ENCODE data around the gene MOB2.

The MOB2 gene

DNA sequence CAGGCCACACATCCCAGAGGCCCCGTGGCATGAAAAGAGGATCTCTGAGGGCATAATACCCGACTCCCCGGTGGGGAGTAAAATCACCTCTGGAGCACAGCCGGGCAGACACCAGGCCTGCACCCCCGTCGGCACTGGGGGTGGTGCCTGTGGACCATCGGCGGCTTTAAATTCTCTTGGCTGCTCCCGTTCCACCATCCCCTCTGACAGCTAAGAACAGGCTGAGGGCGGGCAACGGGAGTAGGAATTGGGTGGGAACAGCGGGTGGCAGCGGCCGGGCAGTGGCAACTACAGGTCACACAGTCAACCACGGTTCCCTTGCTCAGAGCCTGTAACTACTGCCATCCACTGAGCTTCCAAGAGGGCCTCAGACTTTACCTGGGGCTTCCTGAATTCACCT, 40.2 kb upstream of the MOB2 start:
- Histone ChIP-seq H3K9me3 (no peaks in the 10 kb centered on the region), H3K27me3 (no peaks in the 10 kb centered on the region), H3K36me3 (no peaks in the 10 kb centered on the region), H3K4me1 (0 out of 2 replicates have a peak, but pooled peaks cover 2% of the 10 kb centered on the region), H3K4me3 (ENCODE audit: low read depth, low read length) (no peak overlapping the region)
- DNase-seq, result no peak
- TF ChIP-seq CTCF (IDR thresholded peaks at IDR 0.05; ENCODE audit: low read depth, low read length), result no peak

DNA sequence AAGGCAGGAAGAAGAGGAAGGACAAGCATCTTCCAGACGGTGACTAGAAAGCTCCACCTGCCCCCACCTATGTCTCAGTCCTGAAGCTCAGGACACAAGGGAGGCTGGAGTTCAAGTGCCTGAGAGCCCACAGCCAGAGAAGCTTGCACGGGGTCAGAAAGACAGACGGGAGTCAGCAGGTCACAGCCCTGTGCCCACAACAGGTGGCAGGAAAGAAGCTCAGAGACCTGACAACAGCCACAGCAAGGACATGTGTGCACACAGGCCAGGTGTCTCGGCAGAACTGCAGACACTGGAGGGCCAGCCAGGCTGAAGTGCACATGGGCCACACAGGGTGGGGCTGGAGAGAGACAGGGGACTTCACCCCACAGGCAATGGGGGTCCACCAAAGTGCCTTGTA, 37.2 kb upstream of the MOB2 start:
- TF ChIP-seq CTCF (IDR thresholded peaks at IDR 0.05; ENCODE audit: low read depth, low read length), result no peak

DNA sequence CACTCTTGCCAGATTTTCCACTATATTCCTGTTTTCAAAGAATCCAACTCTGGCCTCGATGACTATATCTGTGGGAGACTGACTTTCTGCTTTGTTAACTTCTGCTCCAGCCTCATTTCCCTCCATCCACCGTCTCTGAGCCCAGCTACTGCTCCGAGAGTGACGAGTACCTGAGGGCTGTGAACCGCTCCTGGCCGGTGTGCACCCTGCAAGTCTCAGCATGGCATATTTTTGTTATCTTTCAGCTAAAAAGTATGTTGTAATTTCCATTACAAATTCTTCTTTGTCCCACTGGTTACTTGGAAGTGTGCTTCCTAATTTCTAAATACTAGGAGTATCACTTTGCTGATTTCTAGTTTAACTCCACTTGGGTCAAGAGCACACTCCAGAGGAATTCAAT, 36.5 kb upstream of the MOB2 start:
- Histone ChIP-seq H3K36me3 (no peaks in the 10 kb centered on the region), H3K4me1 (no peaks in the 10 kb centered on the region), H3K4me3 (ENCODE audit: low read depth, low read length) (no peak overlapping the region), H3K27me3 (no peaks in the 10 kb centered on the region), H3K9me3 (no peaks in the 10 kb centered on the region)
- DNase-seq, result no peak
- TF ChIP-seq CTCF (IDR thresholded peaks at IDR 0.05; ENCODE audit: low read depth, low read length), result no peak

More for the DNA sequence above, 37.2 kb upstream of the MOB2 start:
- Histone ChIP-seq H3K9me3 (no peaks in the 10 kb centered on the region), H3K36me3 (no peaks in the 10 kb centered on the region), H3K27me3 (no peaks in the 10 kb centered on the region), H3K4me1 (no peaks in the 10 kb centered on the region), H3K4me3 (ENCODE audit: low read depth, low read length) (no peak overlapping the region)
- DNase-seq, result no peak

- TF ChIP-seq CTCF (IDR thresholded peaks at IDR 0.05; ENCODE audit: low read depth, low read length), result no peak
- H3K27me3 ChIP-seq, result no peaks in the 10 kb centered on the region
- no peaks in the 10 kb centered on the region for H3K36me3 ChIP-seq
- DNase-seq, result no peak
- no peak overlapping the region for H3K4me3 ChIP-seq (ENCODE audit: low read depth, low read length)
- H3K9me3 ChIP-seq, result no peaks in the 10 kb centered on the region
- no peaks in the 10 kb centered on the region for H3K4me1 ChIP-seq
These were observed 35.5 kb upstream of the MOB2 start for GRCh38 chr11:1522081-1522424.

DNA sequence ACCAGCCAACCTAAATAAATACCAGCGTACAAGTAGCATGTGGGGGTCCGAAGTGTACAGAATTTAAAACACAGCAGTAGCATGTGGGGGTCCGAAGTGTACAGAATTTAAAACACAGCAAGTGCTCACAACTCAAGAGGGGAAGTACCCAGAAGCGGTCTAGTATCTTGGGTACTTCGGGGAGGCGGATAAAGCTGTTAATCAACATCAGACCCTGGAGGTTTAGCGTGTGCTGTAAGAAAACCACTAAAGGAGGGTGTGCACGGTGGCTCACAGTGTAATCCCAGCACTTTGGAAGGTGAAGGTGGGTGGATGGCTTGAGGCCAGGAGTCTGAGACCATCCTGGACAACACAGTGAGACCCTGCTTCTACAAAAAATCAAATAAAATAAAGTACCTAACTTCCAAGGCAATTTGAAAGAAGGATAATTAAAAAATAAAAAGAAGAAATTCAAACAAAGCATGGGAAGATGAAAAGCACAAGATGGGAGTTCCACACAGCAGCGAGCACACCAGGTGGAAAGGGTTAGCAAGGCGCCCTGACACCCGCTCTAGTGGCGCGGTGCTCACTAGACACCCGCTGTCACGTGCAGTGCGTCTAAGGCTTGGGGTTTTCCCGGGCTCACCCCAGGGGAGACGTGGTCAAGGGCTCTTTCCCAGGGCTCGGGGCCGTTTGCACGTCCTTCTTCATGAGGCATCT, 35.0 kb upstream of the MOB2 start:
- no peak for TF ChIP-seq CTCF (IDR thresholded peaks at IDR 0.05; ENCODE audit: low read depth, low read length)

DNA sequence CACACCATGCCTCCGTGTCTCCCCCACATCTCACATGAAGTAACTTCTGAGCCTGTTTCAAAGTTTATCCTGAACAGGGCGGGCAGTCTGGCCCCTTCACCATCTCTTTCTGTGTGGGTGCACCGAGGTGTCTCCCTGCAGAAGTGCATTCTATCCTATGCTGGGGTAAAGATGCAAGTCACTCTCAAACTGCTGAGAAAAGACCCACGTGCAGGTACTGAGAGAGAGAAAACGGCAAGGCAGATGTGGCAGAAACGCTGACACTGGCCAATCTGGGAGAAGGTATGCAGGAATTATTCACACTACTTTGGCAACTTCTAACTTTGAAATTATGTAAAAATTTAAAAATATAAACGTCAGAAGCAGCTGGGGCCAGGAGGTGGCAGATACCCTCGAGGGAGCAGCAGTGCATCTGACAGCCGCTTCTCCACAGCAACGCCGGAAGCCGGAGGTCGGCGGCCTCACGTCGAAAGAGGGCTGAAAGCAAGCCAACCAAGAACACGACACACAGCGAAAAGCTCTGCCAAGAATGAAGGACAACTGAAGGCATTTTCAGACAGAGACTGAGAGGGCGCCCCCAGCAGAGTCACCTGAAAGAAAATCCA, 34.2 kb upstream of the MOB2 start:
- Histone ChIP-seq H3K36me3 (no peaks in the 10 kb centered on the region), H3K4me3 (ENCODE audit: low read depth, low read length) (no peak overlapping the region), H3K9me3 (no peaks in the 10 kb centered on the region), H3K4me1 (no peaks in the 10 kb centered on the region), H3K27me3 (no peaks in the 10 kb centered on the region)
- DNase-seq, result no peak
- no peak for TF ChIP-seq CTCF (IDR thresholded peaks at IDR 0.05; ENCODE audit: low read depth, low read length)

More for the DNA sequence above, 35.0 kb upstream of the MOB2 start:
- DNase-seq, result no peak
- no peaks in the 10 kb centered on the region for H3K4me1 ChIP-seq
- no peaks in the 10 kb centered on the region for H3K27me3 ChIP-seq
- H3K36me3 ChIP-seq, result no peaks in the 10 kb centered on the region
- no peak overlapping the region for H3K4me3 ChIP-seq (ENCODE audit: low read depth, low read length)
- no peaks in the 10 kb centered on the region for H3K9me3 ChIP-seq

Data from BE2C (cell line).